Fibroblast of mammary gland (primary cell): ENCODE measurements around the gene PHLDB2.
A peak's percentile ranks its signal among the peaks of the same experiment; 100 is the strongest.

Experiments used
- DNase-seq: peaks from one replicate; pipeline ENCODE4 v3.0.0-alpha.2; 2010; ENCODE audit warnings: low read depth
- H3K4me3 ChIP-seq: 2 replicates; pipeline ENCODE4 v1.5.1; 2011; ENCODE audit warnings: low read depth, mild to moderate bottlenecking, low read length, moderate library complexity; ENCODE audit not compliant: control insufficient read depth
- CTCF ChIP-seq: conservative IDR thresholded peaks from 2 replicates; pipeline ENCODE4 v1.5.1; 2011; ENCODE audit warnings: low read depth, low read length, inconsistent platforms; ENCODE audit not compliant: control insufficient read depth, insufficient read depth

The PHLDB2 gene

GRCh38 chr3:111978583-111979433, 119.7 kb downstream of the PHLDB2 start, which contains the start of gene ABHD10:
Gene ABHD10, plus strand, starts transcription at chr3:111979026. Its CDS starts 36 bp downstream, at chr3:111979062.
- TF ChIP-seq CTCF = no peak
- DNase-seq = peak; percentile 98
- H3K4me3 ChIP-seq = peak within 1 kb of the TSS; percentile 85

- TF ChIP-seq CTCF = no peak
- H3K4me3 ChIP-seq = peak overlapping the region; percentile 85
- peak; percentile 33 for DNase-seq
Measured at GRCh38 chr3:111979434-111980038, 120.5 kb downstream of the PHLDB2 start.

- DNase-seq = no peak
- no peak for TF ChIP-seq CTCF
- peak overlapping the region; percentile 15 for H3K4me3 ChIP-seq
Measured at GRCh38 chr3:111980716-111981456, 121.8 kb downstream of the PHLDB2 start.

GRCh38 chr3:111981457-111981763, 122.3 kb downstream of the PHLDB2 start:
- H3K4me3 ChIP-seq = peak overlapping the region; percentile 15
- no peak for DNase-seq
- TF ChIP-seq CTCF = no peak

- no peak overlapping the region for H3K4me3 ChIP-seq
- no peak for TF ChIP-seq CTCF
- DNase-seq = no peak
Measured at GRCh38 chr3:111984636-111985298, 125.7 kb downstream of the PHLDB2 start.

- TF ChIP-seq CTCF = no peak
- no peak overlapping the region for H3K4me3 ChIP-seq
- no peak for DNase-seq
Measured at GRCh38 chr3:111986800-111987199, 127.7 kb downstream of the PHLDB2 start.
